22Rv1 (cell line): ENCODE measurements around the gene SHISA5.

Source experiments
- ZFX ChIP-seq: fragments of 450-650 bp; IDR thresholded peaks from 2 replicates; pipeline ENCODE4 v1.6.1; 2017; ENCODE audit warnings: antibody characterized with exemption, borderline replicate concordance
- TF ChIP-seq, protein P1 (sequence below): fragments of 450-650 bp; IDR thresholded peaks from 2 replicates; pipeline ENCODE4 v1.5.1; 2017; ENCODE audit warnings: mild to moderate bottlenecking

DNA sequence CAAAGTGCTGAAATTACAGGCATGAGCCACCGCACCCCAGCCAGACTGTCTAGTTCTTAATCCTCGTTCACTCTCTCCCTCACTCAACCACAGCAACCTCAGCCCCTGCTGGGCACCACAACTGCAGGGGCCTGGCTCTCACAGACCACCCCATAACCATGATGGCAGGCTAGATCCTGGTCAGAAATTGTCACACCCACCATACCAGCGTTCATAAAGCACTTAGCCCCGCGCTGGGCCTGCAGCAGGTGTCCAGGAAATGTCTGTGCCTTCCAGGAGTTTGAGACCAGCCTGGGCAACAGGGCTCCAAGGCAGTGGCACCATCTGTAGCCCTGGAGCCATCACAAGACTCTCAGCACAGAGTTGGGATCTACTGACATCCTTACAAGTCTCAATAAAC lies 1.9 kb downstream of the SHISA5 start:
- TF ChIP-seq, protein P1, sequence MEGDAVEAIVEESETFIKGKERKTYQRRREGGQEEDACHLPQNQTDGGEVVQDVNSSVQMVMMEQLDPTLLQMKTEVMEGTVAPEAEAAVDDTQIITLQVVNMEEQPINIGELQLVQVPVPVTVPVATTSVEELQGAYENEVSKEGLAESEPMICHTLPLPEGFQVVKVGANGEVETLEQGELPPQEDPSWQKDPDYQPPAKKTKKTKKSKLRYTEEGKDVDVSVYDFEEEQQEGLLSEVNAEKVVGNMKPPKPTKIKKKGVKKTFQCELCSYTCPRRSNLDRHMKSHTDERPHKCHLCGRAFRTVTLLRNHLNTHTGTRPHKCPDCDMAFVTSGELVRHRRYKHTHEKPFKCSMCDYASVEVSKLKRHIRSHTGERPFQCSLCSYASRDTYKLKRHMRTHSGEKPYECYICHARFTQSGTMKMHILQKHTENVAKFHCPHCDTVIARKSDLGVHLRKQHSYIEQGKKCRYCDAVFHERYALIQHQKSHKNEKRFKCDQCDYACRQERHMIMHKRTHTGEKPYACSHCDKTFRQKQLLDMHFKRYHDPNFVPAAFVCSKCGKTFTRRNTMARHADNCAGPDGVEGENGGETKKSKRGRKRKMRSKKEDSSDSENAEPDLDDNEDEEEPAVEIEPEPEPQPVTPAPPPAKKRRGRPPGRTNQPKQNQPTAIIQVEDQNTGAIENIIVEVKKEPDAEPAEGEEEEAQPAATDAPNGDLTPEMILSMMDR, result no peak
- no peak for TF ChIP-seq ZFX
